EL (cell line): ENCODE measurements around the gene CCDC69.
"Not testable (repeated sequence)": the region's sequence is repeated elsewhere in the genome, so short reads cannot be mapped to it uniquely, and the experiment has no call there.

Experiments
- DNase-seq: peaks from one replicate; pipeline ENCODE4 v3.0.0-alpha.2; 2016

Gene CCDC69

GRCh38 chr5:151186052-151186451 lies 37.8 kb downstream of the CCDC69 start:
- no peak for DNase-seq

GRCh38 chr5:151184316-151185042 lies 39.4 kb downstream of the CCDC69 start:
- no peak for DNase-seq

GRCh38 chr5:151183456-151184245 lies 40.2 kb downstream of the CCDC69 start:
- DNase-seq = peak; percentile 25

- DNase-seq = no peak
Observed at GRCh38 chr5:151182976-151183375, 40.9 kb downstream of the CCDC69 start.

- DNase-seq = no peak
Observed at GRCh38 chr5:151182524-151182900, 41.4 kb downstream of the CCDC69 start.

- no peak for DNase-seq
Observed at GRCh38 chr5:151181818-151182523, 41.9 kb downstream of the CCDC69 start.

GRCh38 chr5:151180291-151180690 lies 43.6 kb downstream of the CCDC69 start:
- DNase-seq = no peak

GRCh38 chr5:151179489-151179840 lies 44.4 kb downstream of the CCDC69 start:
- no peak for DNase-seq

- DNase-seq = no peak
Observed at GRCh38 chr5:151178777-151179488, 45.0 kb downstream of the CCDC69 start.

- DNase-seq = no peak
Observed at GRCh38 chr5:151178372-151178771, 45.5 kb downstream of the CCDC69 start.

GRCh38 chr5:151176268-151176667 lies 47.6 kb downstream of the CCDC69 start:
- DNase-seq = not testable (repeated sequence)

- DNase-seq = no peak
Observed at GRCh38 chr5:151174612-151175101, 49.2 kb downstream of the CCDC69 start.

GRCh38 chr5:151173711-151174611 lies 49.9 kb downstream of the CCDC69 start:
- DNase-seq = no peak

- DNase-seq = no peak
Observed at GRCh38 chr5:151171529-151171928, 52.4 kb downstream of the CCDC69 start.

GRCh38 chr5:151168602-151169344 lies 55.1 kb downstream of the CCDC69 start:
- no peak for DNase-seq

GRCh38 chr5:151167022-151167421 lies 56.9 kb downstream of the CCDC69 start:
- DNase-seq = no peak

- peak; percentile 77 for DNase-seq
Observed at GRCh38 chr5:151164687-151165392, 59.1 kb downstream of the CCDC69 start.

GRCh38 chr5:151162776-151163175 lies 61.1 kb downstream of the CCDC69 start:
- DNase-seq = no peak

GRCh38 chr5:151159649-151160373 lies 64.1 kb downstream of the CCDC69 start:
- no peak for DNase-seq

- no peak for DNase-seq
Observed at GRCh38 chr5:151158287-151158661, 65.6 kb downstream of the CCDC69 start.
